GM20431 (cell line): ENCODE data around the gene GKN1.

Experiments used
- in situ Hi-C: fragments of 300-500 bp; cut with MseI, MboI; formaldehyde crosslinking; loops from one replicate; pipeline ENCODE4 v1.15.0; 2020; ENCODE audit warnings: low sequenced_read_pairs; ENCODE audit not compliant: unreplicated experiment

GKN1 gene

DNA sequence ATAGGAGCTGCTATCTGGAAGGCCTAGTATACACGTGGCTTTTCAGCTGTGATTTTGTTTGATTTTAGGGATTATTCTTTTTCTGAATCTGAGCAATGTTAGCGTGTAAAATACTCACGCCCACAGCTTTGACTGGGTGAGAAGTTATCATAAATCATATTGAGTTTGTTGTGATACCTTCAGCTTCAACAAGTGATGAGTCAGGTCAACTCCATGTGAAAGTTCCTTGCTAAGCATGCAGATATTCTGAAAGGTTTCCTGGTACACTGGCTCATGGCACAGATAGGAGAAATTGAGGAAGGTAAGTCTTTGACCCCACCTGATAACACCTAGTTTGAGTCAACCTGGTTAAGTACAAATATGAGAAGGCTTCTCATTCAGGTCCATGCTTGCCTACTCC is at the start of gene GKN1:
Gene GKN1, plus strand, starts transcription at position 386 of the 400 bp plus-strand sequence. CDS start 42 bp downstream, outside the sequence.
- in situ Hi-C loops = no loop called here

DNA sequence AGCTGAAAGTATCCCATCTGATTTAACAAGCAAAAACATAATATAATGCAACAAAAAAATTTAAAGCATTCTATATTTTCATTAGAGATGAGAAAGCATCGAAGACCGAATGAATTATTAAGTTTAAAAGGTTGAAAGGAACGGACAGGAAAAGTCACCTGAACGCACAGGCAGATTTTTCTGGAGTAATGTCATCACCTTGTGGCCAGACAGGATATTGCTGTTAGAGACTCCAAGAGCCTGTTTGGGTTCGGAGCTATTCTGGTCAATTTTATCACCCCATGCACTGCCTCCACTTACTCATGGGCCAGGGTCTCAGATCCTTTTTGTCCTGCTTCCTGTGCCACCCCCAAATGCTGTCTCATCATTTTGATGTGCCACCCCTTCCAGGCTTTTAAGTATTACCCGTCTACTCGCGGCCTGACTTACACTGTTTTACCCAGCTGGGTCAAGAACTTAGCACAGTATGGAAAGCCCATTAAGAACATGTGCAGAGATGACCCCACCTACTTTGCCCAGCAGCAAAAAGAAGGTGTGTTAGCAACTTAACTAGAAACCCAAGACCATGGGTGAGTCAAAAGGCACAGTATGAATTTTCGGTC is 49.0 kb upstream of the GKN1 start:
- in situ Hi-C loops = no loop called here

GRCh38 chr2:68926796-68927195 is 47.6 kb upstream of the GKN1 start:
- in situ Hi-C loops = no loop called here

GRCh38 chr2:68931149-68931711 is 43.2 kb upstream of the GKN1 start:
- in situ Hi-C loops = no loop called here

DNA sequence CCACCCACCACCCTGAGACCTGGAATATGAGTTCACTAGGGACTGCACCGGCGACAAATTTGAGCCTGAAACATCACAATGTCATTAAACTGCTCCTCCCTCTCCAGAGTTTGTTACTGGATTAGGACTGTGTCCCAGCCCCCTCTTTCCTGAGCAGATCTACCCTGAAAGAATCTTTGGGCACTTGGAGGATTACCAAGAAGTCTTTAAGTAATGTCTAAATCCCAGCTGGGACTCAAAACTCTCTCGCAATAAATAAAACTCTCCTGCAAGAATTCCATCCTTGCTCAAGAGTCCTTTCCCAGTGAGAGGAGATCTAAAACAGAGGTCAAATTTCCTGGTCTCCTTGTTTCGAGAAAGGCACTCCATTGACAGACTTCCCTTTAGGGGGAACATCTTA is 42.6 kb upstream of the GKN1 start:
- in situ Hi-C loops = no loop called here

DNA sequence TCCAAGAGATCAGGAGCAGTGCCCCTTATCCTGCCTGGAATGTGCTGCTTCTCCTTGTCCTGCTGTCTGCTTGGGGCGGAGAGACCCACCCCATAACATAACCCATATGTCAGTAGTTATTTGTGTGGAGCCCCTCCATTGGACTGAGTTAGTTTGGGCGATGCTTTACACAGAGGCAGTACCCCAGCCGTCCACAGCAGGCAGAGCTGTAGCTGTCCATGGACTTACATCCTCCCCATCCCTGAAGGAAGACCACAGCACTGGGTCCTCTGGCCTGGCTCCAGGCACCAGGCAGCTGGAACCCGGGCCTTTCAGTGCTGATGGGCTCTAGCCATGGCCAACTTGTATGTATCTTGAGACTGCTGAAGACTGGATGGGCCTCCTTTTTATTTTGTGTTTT is 42.0 kb upstream of the GKN1 start:
- in situ Hi-C loops = no loop called here

DNA sequence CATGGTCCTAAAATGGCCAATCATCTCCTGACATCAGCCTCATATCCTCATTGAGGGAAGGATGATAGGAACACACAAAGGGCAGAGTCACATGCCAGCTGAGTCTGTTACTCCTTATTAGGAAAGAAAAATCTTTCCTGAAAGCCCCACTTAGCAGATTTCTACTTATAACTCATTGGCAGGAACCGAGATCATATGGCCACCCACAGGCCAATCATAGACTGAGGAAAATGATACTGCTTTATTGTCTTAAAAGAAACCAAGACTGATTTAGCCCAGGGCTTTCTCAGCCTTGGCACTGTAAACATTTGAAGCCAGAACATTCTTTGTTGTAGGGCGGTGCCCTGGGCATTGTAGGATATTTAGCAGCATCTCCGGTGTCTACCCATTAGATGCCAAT is 40.4 kb upstream of the GKN1 start:
- in situ Hi-C loops = no loop called here

DNA sequence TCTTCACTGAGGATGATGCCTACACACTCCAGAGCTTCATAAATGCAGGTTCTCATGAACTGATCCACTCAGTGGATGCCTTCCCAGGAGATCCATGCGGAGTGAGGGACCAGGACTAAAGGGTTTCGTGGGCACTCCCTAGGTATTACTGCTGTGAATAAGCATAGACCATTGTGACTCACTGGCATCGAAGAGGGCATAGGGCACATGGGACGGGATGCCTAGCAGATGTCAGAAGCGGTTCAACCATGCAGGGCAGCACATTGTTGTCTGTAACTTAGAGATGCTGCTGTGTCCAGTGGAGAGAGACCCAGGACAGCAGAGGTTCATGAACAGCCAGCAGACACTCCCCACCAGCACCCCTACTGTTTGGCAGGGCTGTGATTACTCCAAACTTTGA is 39.0 kb upstream of the GKN1 start:
- in situ Hi-C loops = no loop called here

GRCh38 chr2:68936427-68936826 is 38.0 kb upstream of the GKN1 start:
- in situ Hi-C loops = no loop called here

- in situ Hi-C loops = no loop called here
Observed at GRCh38 chr2:68936889-68937288, 37.5 kb upstream of the GKN1 start.

GRCh38 chr2:68937346-68938055 is 36.9 kb upstream of the GKN1 start:
- in situ Hi-C loops = no loop called here

- in situ Hi-C loops = no loop called here
Observed at GRCh38 chr2:68938938-68939337, 35.5 kb upstream of the GKN1 start.

- in situ Hi-C loops = no loop called here
Observed at GRCh38 chr2:68939962-68940361, 34.5 kb upstream of the GKN1 start.

DNA sequence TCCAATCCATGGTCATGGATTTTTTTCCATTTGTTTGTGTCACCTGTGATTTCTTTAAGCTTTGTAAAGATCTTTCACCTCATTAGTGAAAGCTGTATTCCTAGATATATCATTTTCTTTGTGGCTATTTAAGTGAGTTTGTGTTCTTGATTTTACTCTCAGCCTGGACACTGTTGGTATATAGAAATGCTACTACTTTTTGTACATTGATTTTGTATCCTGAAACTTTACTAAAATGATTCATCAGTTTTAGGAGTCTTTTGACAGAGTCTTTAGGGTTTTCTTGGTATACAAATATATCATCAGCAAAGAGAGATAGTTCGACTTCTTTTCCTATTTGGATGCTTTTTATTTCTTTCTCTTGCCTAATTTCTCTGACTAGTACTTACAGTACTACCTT is 34.1 kb upstream of the GKN1 start:
- in situ Hi-C loops = no loop called here

DNA sequence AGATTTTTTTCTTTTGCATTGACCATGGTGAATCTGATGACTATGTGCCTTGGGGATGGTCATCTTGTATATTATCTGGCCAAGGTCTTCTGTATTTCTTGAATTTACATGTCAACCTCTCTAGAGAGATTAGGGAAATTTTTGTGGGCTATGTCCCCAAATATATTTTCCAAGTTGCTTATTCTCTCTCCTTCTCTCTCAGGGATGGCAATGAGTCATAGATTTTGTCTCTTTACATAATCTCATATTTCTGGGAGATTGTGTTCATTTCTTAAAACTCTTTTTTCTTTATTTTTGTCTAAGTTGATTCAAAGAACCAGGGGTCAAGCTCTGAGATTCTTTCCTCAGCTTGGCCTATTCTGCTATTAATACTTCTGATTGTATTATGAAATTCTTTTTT is 31.6 kb upstream of the GKN1 start:
- in situ Hi-C loops = no loop called here

GRCh38 chr2:68943581-68944568 is 30.6 kb upstream of the GKN1 start:
- in situ Hi-C loops = no loop called here

DNA sequence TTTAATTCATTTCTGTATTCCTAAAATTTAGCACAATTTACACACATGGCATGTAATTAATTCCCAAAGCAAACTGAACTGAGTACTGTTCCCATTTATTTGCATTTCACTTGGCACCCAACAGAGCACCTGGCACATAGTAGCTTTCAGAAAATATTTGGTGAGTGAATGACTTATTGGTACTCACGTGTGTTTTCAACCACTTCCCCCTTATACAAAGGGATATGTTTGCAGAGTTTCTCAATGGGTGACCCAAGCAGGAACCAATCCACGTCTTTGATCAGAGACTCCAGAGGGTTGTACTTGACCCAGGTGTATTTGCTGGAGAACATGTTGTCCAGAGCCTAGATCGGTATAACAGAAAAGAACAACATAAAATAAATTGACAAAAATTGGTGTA is 28.3 kb upstream of the GKN1 start:
- in situ Hi-C loops = no loop called here

DNA sequence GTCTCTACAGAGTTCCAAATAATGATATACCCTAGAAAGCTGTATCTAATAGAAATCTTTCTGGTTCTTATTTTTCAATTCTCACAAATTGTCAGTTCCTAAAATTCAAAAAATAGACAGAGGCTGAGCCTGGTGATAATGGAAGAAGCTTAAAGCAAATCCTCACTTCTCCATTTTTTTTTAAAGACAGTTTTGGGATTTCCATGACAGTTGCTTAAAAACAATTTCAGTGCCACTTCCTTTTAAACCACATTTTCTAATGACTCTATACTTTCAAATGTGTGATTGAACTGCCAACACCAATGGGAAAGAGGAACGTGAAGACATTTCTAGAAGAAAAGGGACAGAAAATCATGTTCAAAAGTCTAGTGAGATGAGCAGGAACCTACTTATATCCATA is 25.7 kb upstream of the GKN1 start:
- in situ Hi-C loops = no loop called here

DNA sequence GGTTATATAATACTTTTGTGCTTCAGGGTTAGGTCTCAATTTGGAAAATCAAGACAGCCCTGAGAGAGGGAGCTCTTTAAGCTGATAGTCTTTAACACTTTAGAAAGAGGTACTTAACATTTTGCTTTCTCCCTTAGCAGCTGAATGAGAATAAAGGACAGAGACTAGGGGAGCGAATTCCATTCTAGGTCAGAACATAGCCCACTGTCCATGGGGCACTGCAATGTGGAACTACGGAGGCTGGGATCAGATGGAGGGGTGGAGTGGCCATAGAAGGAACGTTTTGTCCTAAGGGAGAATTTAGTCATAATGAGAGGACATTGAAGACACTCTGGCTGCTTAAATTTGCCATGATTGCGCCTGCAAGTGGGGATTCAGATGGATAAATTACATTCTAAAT is 22.5 kb upstream of the GKN1 start:
- in situ Hi-C loops = no loop called here

DNA sequence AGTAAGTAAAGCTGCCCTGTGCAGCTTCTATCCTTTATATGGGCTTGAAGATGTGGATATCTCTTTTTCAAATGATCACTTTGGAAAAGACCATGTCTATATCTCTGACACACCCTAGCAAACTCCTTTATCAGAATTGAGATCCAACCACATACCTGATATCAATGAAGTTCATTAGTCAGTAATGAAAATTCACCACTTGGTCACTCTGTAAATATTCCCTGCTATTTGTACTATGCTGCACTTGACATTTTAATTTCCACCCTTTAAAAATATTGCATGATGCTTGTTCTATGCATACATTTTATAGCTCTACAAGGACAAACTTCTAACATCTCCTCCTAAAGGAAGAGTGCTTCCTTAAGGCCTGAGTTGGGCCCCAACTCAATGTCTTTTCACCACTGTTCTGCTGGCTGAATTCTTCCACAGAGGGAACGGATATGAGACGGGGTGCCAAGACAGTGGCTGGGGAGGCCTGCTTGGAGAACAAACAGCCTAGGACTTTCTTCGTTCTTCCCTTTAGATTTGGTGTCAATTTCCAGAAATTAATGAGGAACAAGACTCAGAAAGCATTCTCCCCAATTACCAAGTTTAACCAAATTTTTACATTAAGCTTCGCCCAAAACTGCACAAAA is 21.4 kb upstream of the GKN1 start, which contains the start of gene GKN2:
Gene GKN2, minus strand, starts transcription at position 7 of the 635 bp plus-strand sequence. CDS start 32 bp downstream, outside the sequence.
- in situ Hi-C loops = no loop called here
